IPS DF 6.9 (cell line): Measurements from ENCODE around the gene GLCCI1.
"Not testable (repeated sequence)": the region's sequence is repeated elsewhere in the genome, so short reads cannot be mapped to it uniquely, and the experiment has no call there.

ENCODE experiments used
- DNase-seq: peaks from one replicate; pipeline ENCODE4 v3.0.0-alpha.2; 2013; ENCODE audit warnings: low read depth, low spot score
- H3K27ac ChIP-seq: one replicate; pipeline ENCODE4 v1.5.1; 2013; ENCODE audit warnings: low read length, control low read depth
- H3K27me3 ChIP-seq: 2 replicates; pipeline ENCODE4 v1.6.1; 2013; ENCODE audit warnings: mild to moderate bottlenecking, low read length; ENCODE audit not compliant: control insufficient read depth, insufficient read depth
- H3K36me3 ChIP-seq: 2 replicates; pipeline ENCODE4 v1.6.1; 2013; ENCODE audit warnings: low read length; ENCODE audit not compliant: control insufficient read depth, insufficient read depth
- H3K4me1 ChIP-seq: 2 replicates; pipeline ENCODE4 v1.6.1; 2013; ENCODE audit warnings: low read length; ENCODE audit not compliant: control insufficient read depth, insufficient read depth
- H3K4me3 ChIP-seq: 2 replicates; pipeline ENCODE4 v1.5.1; 2013; ENCODE audit warnings: mild to moderate bottlenecking, low read length
- H3K9me3 ChIP-seq: 2 replicates; pipeline ENCODE4 v1.6.1; 2013; ENCODE audit warnings: low read length, inconsistent platforms; ENCODE audit not compliant: control insufficient read depth, insufficient read depth
- WGBS: extraction: QIAGEN DNeasy Blood & Tissue Kit; methylation state at CpG from one replicate; pipeline ENCODE4 v1.1.7; 2013; ENCODE audit warnings: mixed read lengths, missing lambda C conversion rate; ENCODE audit not compliant: insufficient read length, insufficient coverage; 5-methylcytosine and 5-hydroxymethylcytosine counted together

The GLCCI1 gene

DNA sequence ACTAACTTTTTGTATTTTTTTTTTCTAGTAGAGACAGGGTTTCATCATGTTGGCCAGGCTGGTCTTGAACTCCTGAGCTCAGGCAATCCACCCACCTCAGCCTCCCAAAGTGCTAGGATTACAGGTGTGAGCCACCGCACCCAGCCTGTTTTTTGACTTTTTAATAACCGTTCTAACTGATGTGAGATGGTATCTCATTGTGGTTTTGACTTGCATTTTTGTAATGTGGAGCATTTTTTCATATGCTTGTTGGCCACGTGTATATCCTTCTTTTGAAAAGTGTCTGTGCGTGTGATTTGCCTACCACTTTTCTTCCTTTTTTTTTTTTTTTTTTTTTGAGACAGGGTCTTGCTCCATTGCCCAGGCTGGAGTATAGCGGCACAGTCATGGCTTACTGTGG, 94.7 kb downstream of the GLCCI1 start:
- H3K4me1 ChIP-seq, H3K4me3 ChIP-seq, H3K36me3 ChIP-seq, H3K27me3 ChIP-seq, DNase-seq, H3K27ac ChIP-seq, H3K9me3 ChIP-seq: not testable (repeated sequence)
- WGBS = no CpG with 5 or more reads among the region's 5 CpGs

DNA sequence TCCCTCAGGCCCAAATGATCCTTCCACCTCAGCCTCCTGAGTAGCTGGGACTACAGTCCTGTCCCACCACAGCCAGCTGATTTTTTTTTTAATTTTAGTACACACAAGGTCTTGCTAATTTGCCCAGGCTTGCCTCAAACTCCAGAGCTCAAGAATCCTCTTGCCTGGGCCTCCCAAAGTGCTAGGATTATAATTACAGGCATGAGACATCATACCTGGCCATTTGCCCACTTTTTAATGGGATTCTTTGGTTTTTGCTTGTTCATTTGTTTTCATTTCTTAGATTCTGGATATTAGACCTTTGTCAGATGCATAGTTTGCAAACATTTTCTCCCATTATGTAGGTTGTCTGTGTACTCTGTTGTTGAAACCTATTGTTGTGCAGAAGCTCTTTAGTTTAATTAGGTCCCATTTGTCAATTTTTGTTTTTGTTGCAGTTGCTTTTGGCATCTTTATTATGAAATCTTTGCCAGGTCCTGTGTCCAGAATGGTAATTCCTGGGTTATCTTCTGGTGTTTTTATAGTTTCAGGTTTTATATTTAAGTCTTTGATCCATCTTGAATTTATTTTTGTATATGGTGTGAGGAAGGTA, 95.2 kb downstream of the GLCCI1 start:
- Histone ChIP-seq H3K27ac (no peak overlapping the region), H3K4me1 (no peaks in the 10 kb centered on the region), H3K4me3 (no peak overlapping the region), H3K36me3 (no peaks in the 10 kb centered on the region), H3K9me3 (no peaks in the 10 kb centered on the region), H3K27me3 (no peaks in the 10 kb centered on the region)
- no peak for DNase-seq

DNA sequence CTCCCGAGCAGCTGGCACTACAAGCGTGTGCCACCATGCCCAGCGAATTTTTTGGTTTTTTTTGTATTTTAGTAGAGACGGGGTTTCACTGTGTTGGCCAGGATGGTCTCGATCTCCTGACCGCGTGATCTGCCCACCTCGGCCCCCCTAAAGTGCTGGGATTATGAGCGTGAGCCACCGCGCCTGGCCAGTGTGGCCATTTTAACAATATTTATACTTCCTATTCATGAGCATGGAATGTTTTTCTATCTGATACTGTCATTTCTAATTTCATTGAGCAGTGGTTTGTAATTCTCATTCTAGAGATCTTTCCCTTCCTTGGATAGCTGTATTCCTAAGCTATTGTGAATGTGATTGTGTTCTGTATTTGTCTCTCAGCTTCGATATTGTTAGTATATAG, 96.2 kb downstream of the GLCCI1 start:
- DNase-seq = no peak
- H3K4me3 ChIP-seq = no peak overlapping the region
- no CpG with 5 or more reads among the region's 12 CpGs for WGBS
- 0 out of 2 replicates have a peak, but pooled peaks cover 3% of the 10 kb centered on the region for H3K4me1 ChIP-seq
- H3K36me3 ChIP-seq = no peaks in the 10 kb centered on the region
- H3K27me3 ChIP-seq = no peaks in the 10 kb centered on the region
- H3K9me3 ChIP-seq = no peaks in the 10 kb centered on the region
- no peak overlapping the region for H3K27ac ChIP-seq

DNA sequence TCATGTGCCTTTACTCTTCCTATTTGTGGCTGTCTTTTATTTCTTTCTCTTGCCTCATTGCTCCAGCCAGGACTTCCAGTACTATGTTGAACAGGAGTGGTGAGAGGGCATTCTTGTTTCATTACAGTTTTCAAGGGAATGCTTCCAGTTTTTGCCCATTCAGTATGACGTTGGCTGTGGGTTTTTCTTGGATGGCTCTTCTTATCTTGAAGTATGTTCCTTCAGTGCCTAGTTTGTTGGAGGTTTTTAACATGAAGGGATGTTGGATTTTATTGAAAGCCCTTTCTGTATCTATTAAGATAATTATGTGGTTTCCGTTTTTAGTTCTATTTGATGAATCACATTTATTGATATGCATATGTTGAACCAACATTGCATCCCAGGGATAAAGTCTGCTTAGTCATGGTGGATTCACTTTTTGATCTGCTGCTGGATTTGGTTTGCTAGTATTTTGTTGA, 96.8 kb downstream of the GLCCI1 start:
- Histone ChIP-seq H3K36me3 (no peaks in the 10 kb centered on the region), H3K4me1 (0 out of 2 replicates have a peak, but pooled peaks cover 3% of the 10 kb centered on the region), H3K27me3 (no peaks in the 10 kb centered on the region), H3K4me3 (no peak overlapping the region), H3K27ac (no peak overlapping the region), H3K9me3 (no peaks in the 10 kb centered on the region)
- no CpG with 5 or more reads among the region's 2 CpGs for WGBS
- DNase-seq = no peak

DNA sequence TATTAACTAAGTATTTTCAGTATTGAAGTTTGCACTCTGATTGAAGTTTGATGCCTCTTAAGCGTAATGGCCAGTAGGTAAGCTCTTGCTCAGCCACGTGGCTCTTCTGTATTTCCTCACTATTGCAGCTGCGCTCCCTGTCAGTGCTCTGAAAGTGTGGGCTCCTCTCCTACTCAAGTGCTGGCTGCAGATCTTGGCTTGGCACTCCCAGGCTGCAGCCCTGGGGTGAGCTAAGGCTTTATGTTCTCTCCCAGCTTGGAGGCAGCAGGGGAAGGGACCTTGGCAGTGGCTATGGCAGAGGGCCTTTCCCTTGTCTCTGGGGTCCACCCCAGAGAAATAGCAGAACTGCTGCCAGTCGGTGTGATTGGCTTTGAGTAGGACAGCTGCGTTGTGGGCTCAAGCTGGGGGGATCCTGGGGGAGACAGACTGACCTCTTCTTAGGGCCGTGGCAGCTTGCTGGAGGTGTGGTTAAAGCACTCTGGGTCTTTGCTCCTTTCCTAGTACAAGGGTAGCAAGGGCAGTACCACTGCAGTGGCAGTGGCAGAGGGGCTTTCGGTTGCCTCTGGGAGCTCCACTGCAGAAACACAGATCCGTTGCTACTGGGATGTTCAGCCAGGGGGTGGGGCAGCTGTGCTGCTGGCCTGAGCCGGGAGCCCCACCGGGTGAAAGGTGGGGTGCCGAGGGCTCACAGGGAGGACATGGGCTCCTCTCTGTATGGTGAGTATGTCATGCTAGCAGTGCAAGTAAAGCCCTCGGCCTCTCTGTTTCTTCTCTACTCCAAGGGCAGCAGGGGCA, 100.5 kb downstream of the GLCCI1 start:
- Histone ChIP-seq H3K4me3 (no peak overlapping the region), H3K27ac (no peak overlapping the region), H3K4me1 (0 out of 2 replicates have a peak, but pooled peaks cover 3% of the 10 kb centered on the region), H3K36me3 (no peaks in the 10 kb centered on the region), H3K27me3 (no peaks in the 10 kb centered on the region), H3K9me3 (no peaks in the 10 kb centered on the region)
- no CpG with 5 or more reads among the region's 12 CpGs for WGBS
- no peak for DNase-seq

DNA sequence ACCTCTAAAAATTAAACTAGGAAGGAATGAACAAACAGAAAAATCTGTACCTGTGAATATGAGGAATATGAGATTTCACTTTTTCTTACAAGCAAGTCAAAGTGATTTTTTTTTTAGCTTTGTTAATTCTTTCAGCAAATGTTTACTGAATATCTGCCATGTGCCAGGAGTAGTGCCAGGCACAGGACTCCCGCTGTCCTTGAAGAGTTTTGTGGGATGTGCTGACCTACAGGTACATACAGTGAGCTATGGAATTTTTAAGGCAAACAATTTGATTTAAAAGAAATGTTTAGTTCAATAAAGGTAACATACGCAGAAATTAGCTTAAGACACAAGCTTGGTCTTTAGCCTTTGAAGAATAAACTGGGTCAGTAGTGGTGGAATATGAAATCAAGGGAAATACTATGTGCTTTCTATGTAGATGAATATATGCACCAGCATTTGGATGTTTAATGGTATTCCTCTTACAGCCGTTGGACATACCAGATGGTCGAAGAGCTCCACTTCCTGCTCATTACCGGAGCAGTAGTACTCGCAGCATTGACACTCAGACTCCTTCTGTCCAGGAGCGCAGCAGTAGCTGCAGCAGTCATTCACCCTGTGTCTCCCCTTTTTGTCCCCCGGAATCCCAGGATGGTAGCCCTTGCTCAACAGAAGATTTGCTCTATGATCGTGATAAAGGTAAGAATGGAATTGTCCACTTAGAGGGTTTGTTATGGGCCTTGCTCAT, 102.0 kb downstream of the GLCCI1 start:
- no peak for DNase-seq
- Histone ChIP-seq H3K4me3 (no peak overlapping the region), H3K36me3 (no peaks in the 10 kb centered on the region), H3K4me1 (0 out of 2 replicates have a peak, but pooled peaks cover 3% of the 10 kb centered on the region), H3K27me3 (no peaks in the 10 kb centered on the region), H3K9me3 (no peaks in the 10 kb centered on the region), H3K27ac (no peak overlapping the region)
- no CpG with 5 or more reads among the region's 9 CpGs for WGBS

DNA sequence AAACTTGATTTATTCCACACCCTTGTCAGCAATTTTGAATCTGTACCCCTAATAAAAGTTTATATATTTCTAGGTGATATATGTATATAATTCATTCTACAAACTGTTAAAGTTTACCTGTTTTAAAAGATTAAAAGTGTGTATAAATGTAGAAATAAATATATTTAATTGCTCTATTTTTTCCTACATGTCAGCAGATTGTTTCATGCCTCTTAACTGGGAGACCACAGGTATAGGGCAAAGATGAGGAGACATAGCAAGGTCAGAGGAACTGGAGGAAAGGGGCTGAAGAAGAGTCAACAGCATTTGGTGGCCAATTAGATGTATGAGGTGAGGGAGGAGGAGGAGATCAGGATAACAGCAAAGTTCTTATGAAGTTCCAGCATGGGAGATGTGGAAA, 109.8 kb downstream of the GLCCI1 start:
- no peaks in the 10 kb centered on the region for H3K9me3 ChIP-seq
- no peak for DNase-seq
- no peak overlapping the region for H3K27ac ChIP-seq
- H3K4me1 ChIP-seq = no peaks in the 10 kb centered on the region
- no peaks in the 10 kb centered on the region for H3K27me3 ChIP-seq
- no peak overlapping the region for H3K4me3 ChIP-seq
- H3K36me3 ChIP-seq = no peaks in the 10 kb centered on the region

DNA sequence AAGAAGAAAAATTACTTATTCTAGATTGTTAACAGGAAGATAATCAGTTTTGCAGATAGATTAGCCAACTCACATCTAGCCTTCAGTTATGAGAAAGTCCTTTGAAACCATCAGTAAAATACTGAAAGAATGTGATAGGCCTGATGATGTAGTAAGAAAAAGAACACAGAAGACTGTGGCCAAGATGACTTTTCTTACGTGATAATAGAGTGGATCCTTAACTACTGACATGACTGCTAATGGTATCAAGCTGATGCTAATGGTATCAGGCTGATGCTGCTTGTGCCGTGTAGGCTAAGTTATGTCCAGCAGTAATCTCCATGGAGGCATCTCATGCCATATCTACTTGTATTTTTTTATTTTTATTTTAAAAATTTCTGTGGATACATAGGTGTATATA, 114.2 kb downstream of the GLCCI1 start:
- H3K4me3 ChIP-seq = no peak overlapping the region
- H3K36me3 ChIP-seq = no peaks in the 10 kb centered on the region; the same call in 1 of the 2 replicates
- H3K27me3 ChIP-seq = no peaks in the 10 kb centered on the region
- DNase-seq = no peak
- no peaks in the 10 kb centered on the region for H3K9me3 ChIP-seq
- no peak overlapping the region for H3K27ac ChIP-seq
- no CpG with 5 or more reads among the region's 2 CpGs for WGBS
- H3K4me1 ChIP-seq = no peaks in the 10 kb centered on the region

DNA sequence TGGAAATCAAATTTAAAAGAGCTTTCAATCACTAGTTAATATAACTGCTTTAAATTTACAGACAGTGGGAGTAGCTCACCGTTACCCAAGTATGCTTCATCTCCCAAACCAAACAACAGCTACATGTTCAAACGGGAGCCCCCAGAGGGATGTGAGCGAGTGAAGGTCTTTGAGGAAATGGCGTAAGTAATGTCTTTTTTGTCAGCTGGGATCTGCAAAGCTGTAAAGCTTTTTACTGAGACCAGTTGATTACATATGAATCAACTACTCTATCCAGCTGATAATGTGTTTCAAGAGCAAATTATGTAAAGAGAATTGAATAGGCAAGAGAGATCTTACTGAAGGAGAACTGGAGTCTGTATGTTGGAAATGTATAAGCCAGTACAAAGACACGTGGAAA, 116.2 kb downstream of the GLCCI1 start:
- Histone ChIP-seq H3K4me1 (no peaks in the 10 kb centered on the region), H3K9me3 (no peaks in the 10 kb centered on the region), H3K27ac (no peak overlapping the region), H3K27me3 (no peaks in the 10 kb centered on the region), H3K36me3 (no peaks in the 10 kb centered on the region; the same call in 1 of the 2 replicates), H3K4me3 (no peak overlapping the region)
- no CpG with 5 or more reads among the region's 5 CpGs for WGBS
- DNase-seq = no peak

DNA sequence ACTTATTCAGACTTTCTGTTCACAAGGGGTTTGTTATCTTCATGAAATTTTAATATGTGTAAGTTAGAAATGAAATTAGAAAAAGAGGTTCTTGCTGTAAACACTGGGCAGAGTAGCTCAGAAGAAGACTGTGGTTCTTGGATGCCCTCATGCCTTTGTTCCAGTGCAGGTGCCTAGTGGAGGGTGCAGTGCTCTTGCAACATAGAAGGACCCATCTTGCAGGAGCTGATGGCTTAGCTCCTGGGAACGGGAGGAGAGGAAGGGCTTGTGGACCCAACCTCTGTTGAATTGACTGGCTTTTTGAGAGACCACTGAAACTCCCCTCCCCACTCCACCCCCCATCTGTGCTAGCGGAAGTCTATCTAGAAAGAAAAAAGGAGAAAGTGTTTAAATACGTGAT, 116.8 kb downstream of the GLCCI1 start:
- Histone ChIP-seq H3K27ac (no peak overlapping the region), H3K9me3 (no peaks in the 10 kb centered on the region), H3K4me3 (no peak overlapping the region), H3K4me1 (no peaks in the 10 kb centered on the region), H3K27me3 (no peaks in the 10 kb centered on the region), H3K36me3 (no peaks in the 10 kb centered on the region; the same call in 1 of the 2 replicates)
- DNase-seq = no peak
- WGBS = no CpG with 5 or more reads among the region's 3 CpGs
